GDM1 (cell line): ENCODE data around the gene MARCHF4.
"Not testable (repeated sequence)": the region's sequence is repeated elsewhere in the genome, so short reads cannot be mapped to it uniquely, and the experiment has no call there.

Experiments used
- DNase-seq: peaks from one replicate; lab custom pipeline; 2025; lab: John Stamatoyannopoulos, UW

Gene MARCHF4

GRCh38 chr2:216391401-216391800 lies 19.1 kb upstream of the MARCHF4 start:
- DNase-seq, result no peak

DNA sequence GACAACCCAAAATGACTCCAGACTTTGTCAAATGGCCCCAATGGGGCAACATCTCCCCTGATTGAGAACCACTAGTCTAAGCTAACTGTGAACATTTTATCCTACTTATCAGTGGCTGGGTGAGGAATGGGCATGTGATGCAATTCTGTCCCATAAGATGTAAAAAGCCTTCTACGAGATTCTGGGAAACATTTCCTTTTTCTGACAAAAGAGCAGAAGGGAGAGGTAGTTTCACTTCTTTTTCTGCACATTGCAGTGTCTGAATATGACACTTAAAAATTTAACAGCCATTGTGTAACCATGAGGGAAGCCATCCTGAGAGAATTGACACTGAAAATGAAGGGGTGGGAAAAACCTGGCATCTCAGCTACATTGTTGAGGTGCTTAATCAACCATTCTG lies 17.3 kb upstream of the MARCHF4 start:
- DNase-seq, result no peak

DNA sequence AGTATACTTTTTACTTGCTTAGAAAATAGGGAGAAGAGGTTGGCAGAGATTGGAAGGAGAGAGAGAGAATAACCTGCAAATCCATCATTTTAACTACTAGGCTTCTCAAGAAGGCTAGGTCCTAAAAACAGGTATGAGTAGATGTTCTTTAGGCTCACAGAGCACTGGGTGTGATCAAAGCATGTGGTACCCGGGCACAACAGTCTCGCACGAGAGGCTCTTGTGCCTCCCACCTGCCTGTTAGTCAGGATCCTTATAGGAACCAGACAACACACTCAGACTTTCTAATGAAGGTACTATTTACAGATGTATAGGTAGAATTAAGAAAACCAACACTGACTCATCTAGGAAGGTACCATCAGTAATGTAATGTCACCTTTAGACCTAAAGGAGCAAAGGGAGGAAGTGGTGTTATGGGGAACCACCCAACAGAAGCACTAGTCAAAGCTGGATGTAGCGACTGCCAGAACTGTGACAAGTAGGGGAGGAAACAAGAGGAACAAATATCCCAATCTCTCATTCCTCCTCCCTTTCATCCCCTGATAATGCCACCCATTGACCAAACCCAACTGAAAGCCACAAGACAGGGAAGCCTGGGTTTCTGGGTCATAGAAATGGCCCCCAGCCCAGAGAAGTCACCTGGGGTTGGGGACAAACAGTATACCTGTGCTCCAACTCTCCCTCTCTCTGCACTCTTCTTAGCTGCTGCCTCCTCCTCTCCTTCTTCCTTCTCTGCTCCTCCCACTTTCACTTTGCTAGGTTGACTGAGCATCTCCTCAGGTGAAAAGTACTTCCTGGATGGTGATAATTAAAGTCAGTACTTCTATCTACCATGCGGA lies 16.0 kb upstream of the MARCHF4 start:
- no peak for DNase-seq

GRCh38 chr2:216387262-216387661 lies 15.0 kb upstream of the MARCHF4 start:
- no peak for DNase-seq

DNA sequence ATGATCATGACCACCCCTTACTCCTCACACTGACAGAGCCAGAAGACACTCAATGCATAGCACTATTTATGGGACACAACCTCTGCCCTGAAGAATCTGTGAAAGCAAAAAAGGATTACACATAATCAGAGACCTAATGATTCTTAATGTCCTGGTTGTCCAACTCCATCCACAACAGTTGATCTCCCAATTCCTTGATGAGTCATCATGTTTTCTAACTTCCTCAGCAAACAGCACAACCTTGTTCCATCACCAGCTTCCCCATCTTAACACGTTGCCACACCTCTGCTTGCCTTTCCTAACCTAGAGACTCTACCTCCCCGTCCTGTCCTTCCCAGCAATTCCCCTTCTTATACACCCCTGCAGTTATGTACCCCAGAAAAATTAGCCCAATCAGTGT lies 13.2 kb upstream of the MARCHF4 start:
- no peak for DNase-seq

DNA sequence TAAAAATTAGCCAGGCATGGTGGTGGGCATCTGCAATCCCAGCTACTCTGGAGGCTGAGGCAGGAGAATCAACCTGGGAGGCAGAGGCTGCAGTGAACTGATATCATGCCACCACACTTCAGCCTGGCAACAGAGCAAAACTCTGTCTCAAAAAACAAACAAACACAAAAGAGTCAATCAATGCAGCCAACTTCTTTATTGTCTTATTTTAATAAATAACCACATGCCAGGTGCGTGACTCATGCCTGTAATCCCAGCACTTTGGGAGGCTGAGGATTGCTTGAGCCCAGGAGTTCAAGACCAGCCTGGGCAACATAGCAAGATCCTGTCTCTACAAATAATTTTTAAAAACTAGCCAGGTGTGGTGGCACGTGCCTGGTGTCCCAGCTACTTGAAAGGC lies 12.1 kb upstream of the MARCHF4 start:
- not testable (repeated sequence) for DNase-seq

GRCh38 chr2:216379977-216380376 lies 7.7 kb upstream of the MARCHF4 start:
- no peak for DNase-seq

DNA sequence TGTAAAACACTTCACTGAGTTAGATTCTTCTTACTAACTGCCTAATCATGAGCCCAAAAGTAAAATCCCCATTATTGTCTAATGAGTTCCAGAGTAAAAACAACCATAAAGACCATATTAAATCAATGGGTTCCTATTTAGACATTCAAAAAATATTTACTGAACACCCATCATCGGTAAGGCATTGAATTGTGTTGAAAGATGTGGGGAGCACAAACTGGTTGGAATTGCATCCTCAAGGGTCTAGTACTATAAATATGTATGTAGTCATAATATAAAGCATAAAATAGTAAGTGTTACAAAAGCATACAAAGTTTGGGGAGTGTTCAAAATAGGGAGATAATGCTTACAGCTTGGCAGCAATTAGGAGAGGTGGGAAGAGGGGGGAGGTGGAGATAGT lies 3.0 kb upstream of the MARCHF4 start:
- no peak for DNase-seq

DNA sequence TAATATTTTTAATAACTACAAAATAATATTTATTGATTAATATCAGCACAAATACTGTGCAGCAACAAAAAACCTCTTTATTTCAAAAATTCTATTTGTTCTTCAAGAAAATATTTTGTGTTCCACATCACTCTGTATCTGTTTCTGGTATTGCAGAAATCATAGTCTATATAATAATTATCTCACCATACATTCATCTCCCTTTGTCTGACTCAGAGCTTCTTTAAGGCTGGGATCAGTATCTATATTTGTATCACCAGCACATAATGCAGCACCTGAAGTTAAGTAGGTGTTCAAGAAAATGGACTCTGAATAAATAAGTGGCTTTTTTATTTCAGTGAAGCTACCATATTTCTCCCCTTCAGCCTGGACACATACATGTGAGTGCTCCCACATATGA lies 1.6 kb upstream of the MARCHF4 start:
- no peak for DNase-seq

GRCh38 chr2:216372761-216373291 lies 543 bp upstream of the MARCHF4 start:
- DNase-seq, result no peak

GRCh38 chr2:216370961-216371712 lies 1.1 kb downstream of the MARCHF4 start:
- no peak for DNase-seq

DNA sequence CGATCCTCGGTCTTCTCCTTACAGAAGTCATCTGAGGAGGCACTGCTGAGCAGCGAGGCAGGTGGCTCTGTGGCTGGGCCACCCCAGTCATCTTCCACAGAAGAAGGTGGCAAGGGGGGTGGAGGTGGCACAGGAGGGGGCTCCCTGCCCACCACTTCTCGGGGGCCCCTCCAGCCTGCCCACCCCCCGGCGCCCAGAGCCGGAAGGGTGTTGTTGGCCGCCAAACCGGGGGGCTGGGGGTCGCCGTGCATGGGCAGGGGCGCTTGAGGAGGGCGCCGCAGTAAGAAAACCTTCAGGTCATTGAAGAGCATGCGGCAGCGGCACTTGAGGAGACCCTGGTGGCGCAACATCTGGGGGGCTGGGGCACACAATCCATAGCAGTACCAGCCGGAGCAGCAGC lies 2.5 kb downstream of the MARCHF4 start:
- no peak for DNase-seq

DNA sequence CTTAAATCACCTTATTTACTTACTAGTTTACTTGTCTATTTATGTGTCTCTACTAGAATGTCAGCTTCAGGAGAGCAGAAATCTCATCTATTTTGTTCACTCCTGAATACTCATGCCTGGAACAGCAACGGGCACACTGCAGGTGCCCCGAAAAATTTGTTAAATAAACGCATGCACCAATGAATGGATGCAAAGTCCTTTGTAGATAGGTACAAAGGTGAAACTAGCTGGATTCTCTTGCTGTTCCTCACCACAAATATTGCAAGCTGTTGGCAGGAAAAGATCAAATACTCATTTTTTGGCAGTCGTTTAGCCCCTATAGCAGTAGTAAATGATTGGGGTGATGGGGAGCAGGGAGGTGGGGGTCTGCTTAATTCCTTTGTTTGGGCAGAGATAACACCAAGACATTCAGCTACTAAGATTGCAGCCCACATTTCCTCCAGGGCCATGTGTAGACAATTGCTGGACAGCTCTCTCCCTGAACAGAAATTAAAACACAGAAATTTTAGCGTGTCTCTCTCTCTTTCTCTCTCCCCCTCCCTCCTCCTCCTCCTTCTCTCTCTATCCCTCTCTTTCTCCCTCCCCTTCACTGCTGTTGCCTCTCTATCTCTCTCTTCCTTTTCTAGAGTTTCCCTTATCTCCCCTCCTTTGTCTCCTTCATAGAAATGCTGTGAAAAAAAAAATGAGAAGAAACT lies 5.4 kb downstream of the MARCHF4 start:
- no peak for DNase-seq

DNA sequence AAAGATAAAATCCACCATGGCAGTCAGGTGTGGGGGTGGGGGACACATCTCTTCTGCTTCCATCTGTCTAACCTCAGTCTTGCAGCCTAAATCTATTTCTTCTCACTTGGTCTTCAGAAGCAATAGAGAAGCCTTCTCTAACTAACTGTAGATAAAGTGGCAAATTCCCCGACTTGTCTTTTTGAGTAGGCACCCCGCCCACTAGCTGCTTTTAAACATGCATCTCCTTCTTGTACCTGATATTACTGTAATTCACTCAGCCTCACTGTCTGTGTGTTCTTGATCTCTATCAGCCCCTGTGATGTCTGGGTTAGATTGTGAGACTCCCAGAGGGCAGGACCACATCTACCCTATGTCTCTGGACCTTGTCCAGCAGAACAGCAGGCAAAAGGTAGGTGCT lies 6.8 kb downstream of the MARCHF4 start:
- DNase-seq, result no peak

DNA sequence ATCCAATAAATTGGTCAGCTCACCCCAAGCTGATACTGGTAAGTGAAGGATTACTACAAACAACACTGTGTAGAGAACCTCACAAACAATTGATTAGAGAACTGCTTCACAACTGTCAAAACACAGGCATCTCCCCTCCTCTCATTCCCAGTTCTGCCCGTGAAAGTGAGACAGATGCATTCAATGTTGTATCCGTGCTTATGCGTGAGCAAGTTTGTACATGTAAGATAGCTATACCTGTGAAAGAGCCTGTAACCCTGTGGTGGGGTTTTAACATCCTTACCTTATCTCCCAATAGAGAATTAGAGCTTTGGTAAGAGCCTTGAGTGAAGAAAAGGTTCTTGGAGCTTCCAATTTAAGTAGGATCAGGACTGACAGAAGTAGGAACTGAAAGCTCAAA lies 9.1 kb downstream of the MARCHF4 start:
- DNase-seq, result no peak

GRCh38 chr2:216362730-216363129 lies 9.6 kb downstream of the MARCHF4 start:
- DNase-seq, result no peak

GRCh38 chr2:216355711-216356110 lies 16.6 kb downstream of the MARCHF4 start:
- DNase-seq, result no peak

DNA sequence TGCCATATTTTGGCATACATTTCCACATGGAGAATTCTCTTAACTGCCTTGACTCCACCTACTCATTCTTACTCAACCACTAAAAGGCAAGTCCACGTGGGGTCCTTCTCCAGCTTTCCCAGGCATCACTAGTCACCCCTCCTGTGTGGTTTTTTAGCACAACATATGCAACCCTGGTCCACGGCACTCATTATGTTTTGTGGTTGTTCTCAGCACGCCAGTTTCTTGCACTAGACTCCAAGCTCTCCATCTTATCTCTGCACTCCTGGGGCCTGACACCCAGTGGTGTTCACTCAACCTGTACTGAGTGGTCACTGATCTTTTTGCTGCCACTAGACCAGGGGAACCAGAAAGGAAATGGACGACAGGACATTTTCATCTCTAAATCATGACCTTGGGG lies 18.0 kb downstream of the MARCHF4 start:
- DNase-seq, result no peak

- DNase-seq, result peak; percentile 80
Measured at GRCh38 chr2:216352653-216353270, 19.5 kb downstream of the MARCHF4 start.

DNA sequence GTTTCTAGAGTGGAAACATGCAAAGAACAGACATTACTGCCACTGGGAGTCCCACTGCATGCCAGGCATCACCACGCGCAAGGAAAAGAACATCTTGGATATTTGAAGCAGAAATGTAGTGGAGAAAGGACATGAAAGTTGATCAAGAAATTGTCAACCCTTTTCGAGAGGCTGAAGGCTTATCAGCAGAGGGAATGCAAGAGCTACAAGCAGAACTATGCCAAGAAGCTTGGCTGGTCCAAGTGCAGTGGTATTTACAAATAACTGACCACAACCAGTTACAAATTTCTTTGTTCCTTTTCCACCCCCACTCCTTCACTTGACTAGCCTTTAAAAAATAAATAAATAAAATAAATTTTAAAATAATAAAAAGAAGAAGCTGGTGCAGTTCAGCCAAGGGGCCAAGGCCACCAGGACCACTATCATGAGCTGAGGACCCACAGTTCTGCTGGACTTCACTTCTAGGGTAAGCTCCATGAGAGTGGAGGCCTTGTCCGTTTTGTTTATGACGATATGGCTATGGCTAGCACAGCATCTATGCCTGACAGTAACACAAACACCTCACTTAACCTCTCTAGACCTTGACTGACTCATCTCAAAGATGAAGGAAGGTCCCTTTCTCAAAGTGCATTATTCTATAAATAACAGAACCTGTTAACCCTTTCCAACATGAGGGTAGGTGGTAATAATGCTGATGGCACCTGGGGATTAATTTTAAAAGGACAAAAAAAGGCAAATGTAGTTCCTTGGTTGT lies 20.9 kb downstream of the MARCHF4 start:
- no peak for DNase-seq

DNA sequence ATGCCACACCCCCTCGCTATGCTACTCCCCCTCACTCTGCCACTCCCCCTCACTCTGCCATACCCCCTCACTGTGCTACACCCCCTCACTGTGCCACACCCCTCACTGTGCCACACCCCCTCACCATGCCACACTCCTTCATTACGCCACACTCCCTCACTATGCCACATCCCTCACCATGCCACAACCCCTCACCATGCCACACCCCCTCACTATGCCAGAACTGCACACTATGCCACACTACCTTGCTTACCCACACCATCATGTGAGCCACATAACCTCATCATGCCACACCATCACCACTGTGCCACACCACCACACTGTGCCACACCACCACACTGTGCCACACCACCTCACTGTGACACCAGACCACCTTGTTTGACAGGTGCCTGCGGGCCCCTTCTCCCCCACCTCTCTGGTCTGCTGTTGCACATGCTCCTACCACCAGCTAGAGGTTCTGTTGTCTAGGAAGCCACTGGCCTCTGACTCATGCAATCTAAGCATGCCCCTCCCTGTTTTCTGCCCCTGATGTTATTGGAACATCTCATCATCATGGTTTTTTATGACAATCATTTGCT lies 22.0 kb downstream of the MARCHF4 start:
- DNase-seq, result peak; percentile 14
